Left lung (tissue), 10 donors: ENCODE measurements around the gene FOXD3. TPM values are rescaled to one million over a fixed set of nuclear protein-coding genes. Genes with fewer than 3 reads are reported as not detected.

Experiments used
- ATAC-seq: fragments of 200-7000 bp; cut with Tn5 transposase; one replicate; pipeline ENCODE4 v1.9.1; 2020; ENCODE audit warnings: moderate library complexity
- DNase-seq, 4 donors: peaks; one replicate each; pipeline ENCODE4 v3.0.0-alpha.2; 2013 to 2020
- H3K27ac ChIP-seq, 2 donors: fragments of 200-600 bp; sonication (generic) in 1 of 2; one replicate each; pipeline versions ENCODE4 v1.5.0 to v1.8.0; 2020 to 2021
- H3K27me3 ChIP-seq, 2 donors: fragments of 200-600 bp; sonication (generic) in 1 of 2; one replicate each; pipeline versions ENCODE4 v1.5.0 to v1.8.0; 2020 to 2021
- H3K36me3 ChIP-seq, 2 donors: fragments of 200-600 bp; sonication (generic) in 1 of 2; one replicate each; pipeline versions ENCODE4 v1.5.0 to v1.8.0; 2020 to 2021
- H3K4me1 ChIP-seq, 2 donors: fragments of 200-600 bp; one replicate each; pipeline ENCODE4 v1.8.0; 2021
- H3K4me3 ChIP-seq, 2 donors: fragments of 200-600 bp; sonication (generic) in 1 of 2; one replicate each; pipeline versions ENCODE4 v1.5.0 to v1.8.0; 2020 to 2021; ENCODE audit warnings: mild to moderate bottlenecking in 1 of 2
- H3K9me3 ChIP-seq, 2 donors: fragments of 200-600 bp; sonication (generic) in 1 of 2; one replicate each; pipeline versions ENCODE4 v1.5.0 to v1.8.0; 2020 to 2021
- CTCF ChIP-seq, 2 donors: fragments of 200-600 bp; sonication (generic) in 1 of 2; IDR thresholded peaks; one replicate each; pipeline versions ENCODE4 v1.5.0 to v1.8.0; 2021; ENCODE audit warnings: antibody characterized with exemption in 2 of 2
- intact Hi-C, 2 donors: fragments of 100-400 bp; cut with DNase I; formaldehyde crosslinking; loops; one replicate each; pipeline versions ENCODE4 v1.11.2 to v1.14.2; 2022
- polyA plus RNA-seq, 6 donors: library from polyadenylated mRNA; unstranded; fragments of 120-200 nt; gene quantifications; one replicate each; pipeline ENCODE4 v1.2.1, GENCODE V29; 2013; ENCODE audit not compliant: insufficient read length in 6 of 6
- total RNA-seq, 2 donors: library from RNA; stranded (reverse); fragmentation: NEBNext Ultra II Directional; extraction: Animal tissue kit (Norgen Biotek cat#: 25700); gene quantifications; one replicate each; pipeline ENCODE4 v1.2.1, GENCODE V29; 2021
- donor health status: DM: no; HTN: yes; CAD: no.
- donor health status: DM: no; HTN: no; CAD: no.

The FOXD3 gene
- total and polyA plus RNA-seq, 8 donors: not detected

- Histone ChIP-seq H3K36me3 (no peaks in the 10 kb centered on the region), H3K4me1 (peaks cover 11 to 58% of the 10 kb centered on the region in 2 donors), H3K4me3 (peak overlapping the region in 1 of 2 donors; percentile 59), H3K9me3 (no peaks in the 10 kb centered on the region), H3K27ac (no peak overlapping the region), H3K27me3 (peaks cover 100% of the 10 kb centered on the region in 2 donors)
- ATAC-seq: no peak
- intact Hi-C loops: no loop called here
- no peak for TF ChIP-seq CTCF (IDR thresholded peaks at IDR 0.05)
- DNase-seq: no peak
These were observed 618 bp upstream of the FOXD3 start for GRCh38 chr1:63321785-63322113.

GRCh38 chr1:63322944-63323864 lies 837 bp downstream of the FOXD3 start:
- H3K4me3 ChIP-seq: peak overlapping the region; percentile 29 to 59
- H3K36me3 ChIP-seq: no peaks in the 10 kb centered on the region
- peaks cover 100% of the 10 kb centered on the region in 2 donors for H3K27me3 ChIP-seq
- peak in 1 of 4 donors; percentile 85 for DNase-seq
- no peak for ATAC-seq
- no peaks in the 10 kb centered on the region for H3K9me3 ChIP-seq
- intact Hi-C loops: no loop called here
- TF ChIP-seq CTCF (IDR thresholded peaks at IDR 0.05): no peak
- no peak overlapping the region for H3K27ac ChIP-seq
- peaks cover 11 to 43% of the 10 kb centered on the region in 2 donors for H3K4me1 ChIP-seq

DNA sequence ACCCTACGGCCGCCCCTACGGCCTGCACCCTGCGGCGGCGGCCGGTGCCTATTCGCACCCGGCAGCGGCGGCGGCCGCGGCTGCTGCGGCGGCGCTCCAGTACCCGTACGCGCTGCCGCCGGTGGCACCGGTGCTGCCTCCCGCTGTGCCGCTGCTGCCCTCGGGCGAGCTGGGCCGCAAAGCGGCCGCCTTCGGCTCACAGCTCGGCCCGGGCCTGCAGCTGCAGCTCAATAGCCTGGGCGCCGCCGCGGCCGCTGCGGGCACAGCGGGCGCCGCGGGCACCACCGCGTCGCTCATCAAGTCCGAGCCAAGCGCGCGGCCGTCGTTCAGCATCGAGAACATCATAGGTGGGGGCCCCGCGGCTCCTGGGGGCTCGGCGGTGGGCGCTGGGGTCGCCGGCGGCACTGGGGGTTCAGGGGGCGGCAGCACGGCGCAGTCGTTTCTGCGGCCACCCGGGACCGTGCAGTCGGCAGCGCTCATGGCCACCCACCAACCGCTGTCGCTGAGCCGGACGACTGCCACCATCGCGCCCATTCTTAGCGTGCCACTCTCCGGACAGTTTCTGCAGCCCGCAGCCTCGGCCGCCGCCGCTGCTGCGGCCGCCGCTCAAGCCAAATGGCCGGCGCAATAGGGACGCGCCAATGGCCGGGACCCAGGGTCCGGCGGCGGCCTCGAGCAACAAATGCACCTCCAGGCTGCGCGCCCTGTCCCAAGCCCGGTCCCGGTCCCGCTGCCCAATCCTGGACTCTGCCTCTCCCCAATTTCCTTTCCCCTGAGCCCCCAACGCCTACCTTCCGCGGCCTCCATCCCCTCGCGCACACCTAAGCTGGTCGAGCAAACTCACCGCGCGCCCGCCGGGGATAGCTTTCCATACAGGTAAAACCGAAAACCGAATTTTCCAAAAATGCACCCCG lies 1.8 kb downstream of the FOXD3 start:
- Histone ChIP-seq H3K4me3 (peak overlapping the region in 1 of 2 donors; percentile 59), H3K4me1 (peaks cover 11 to 42% of the 10 kb centered on the region in 2 donors), H3K27ac (no peak overlapping the region), H3K36me3 (no peaks in the 10 kb centered on the region), H3K27me3 (peaks cover 100% of the 10 kb centered on the region in 2 donors), H3K9me3 (no peaks in the 10 kb centered on the region)
- DNase-seq (peak in 1 of 4 donors; percentile 80), ATAC-seq (no peak)
- intact Hi-C loops: no loop called here
- no peak for TF ChIP-seq CTCF (IDR thresholded peaks at IDR 0.05)

- DNase-seq (no peak), ATAC-seq (no peak)
- H3K27me3 ChIP-seq: peaks cover 100% of the 10 kb centered on the region in 2 donors
- no peaks in the 10 kb centered on the region for H3K9me3 ChIP-seq
- no peak overlapping the region for H3K4me3 ChIP-seq
- intact Hi-C loops: no loop called here
- no peaks in the 10 kb centered on the region for H3K36me3 ChIP-seq
- peaks cover 11 to 41% of the 10 kb centered on the region in 2 donors for H3K4me1 ChIP-seq
- no peak overlapping the region for H3K27ac ChIP-seq
- no peak for TF ChIP-seq CTCF (IDR thresholded peaks at IDR 0.05)
These were observed 2.4 kb downstream of the FOXD3 start for GRCh38 chr1:63324779-63325119.
